Myocyte (in vitro differentiated cells): Measurements from ENCODE around the gene ZNF681. TPM values are rescaled to one million over a fixed set of nuclear protein-coding genes. Genes with fewer than 3 reads are reported as not detected.
A peak's percentile ranks its signal among the peaks of the same experiment; 100 is the strongest.
"Not testable (repeated sequence)": the region's sequence is repeated elsewhere in the genome, so short reads cannot be mapped to it uniquely, and the experiment has no call there.

Experiments used
- DNase-seq: peaks from one replicate; pipeline ENCODE4 v3.0.0-alpha.2; 2012; ENCODE audit warnings: low read depth
- polyA plus RNA-seq: library from polyadenylated mRNA; unstranded; fragments of >200 nt; gene quantifications from one replicate; pipeline ENCODE4 v1.2.1, GENCODE V29; 2012; ENCODE audit warnings: missing spikeins
- total RNA-seq: library from RNA; depleted of rRNA; stranded (reverse); fragments of >200 nt; gene quantifications from 2 replicates; pipeline ENCODE4 v1.2.3, GENCODE V29; 2014

The ZNF681 gene
- 1.1 and 1.2 TPM in 2 replicates for total RNA-seq
- polyA plus RNA-seq = 0.14 TPM

GRCh38 chr19:23758187-23759074 is at the start of gene ZNF681:
Gene ZNF681 (minus strand): TSS chr19:23758891. CDS start chr19:23758749, 142 bp downstream.
- DNase-seq = peak; percentile 93

GRCh38 chr19:23804676-23805075 is 46.0 kb upstream of the ZNF681 start:
- DNase-seq = no peak

- DNase-seq = peak; percentile 5
Observed at GRCh38 chr19:23802290-23802689, 43.6 kb upstream of the ZNF681 start.

- DNase-seq = no peak
Observed at GRCh38 chr19:23801803-23802202, 43.1 kb upstream of the ZNF681 start.

- DNase-seq = no peak
Observed at GRCh38 chr19:23800868-23801267, 42.2 kb upstream of the ZNF681 start.

GRCh38 chr19:23800271-23800670 is 41.6 kb upstream of the ZNF681 start:
- DNase-seq = no peak

- DNase-seq = peak; percentile 36
Observed at GRCh38 chr19:23799321-23799720, 40.6 kb upstream of the ZNF681 start.

GRCh38 chr19:23795462-23795861 is 36.8 kb upstream of the ZNF681 start:
- DNase-seq = no peak

GRCh38 chr19:23792784-23793183 is 34.1 kb upstream of the ZNF681 start:
- DNase-seq = no peak

- no peak for DNase-seq
Observed at GRCh38 chr19:23790641-23791488, 32.2 kb upstream of the ZNF681 start.

GRCh38 chr19:23789246-23789645 is 30.6 kb upstream of the ZNF681 start:
- DNase-seq = no peak

- no peak for DNase-seq
Observed at GRCh38 chr19:23788411-23788810, 29.7 kb upstream of the ZNF681 start.

- peak; percentile 6 for DNase-seq
Observed at GRCh38 chr19:23787106-23787505, 28.4 kb upstream of the ZNF681 start.

GRCh38 chr19:23785982-23786381 is 27.3 kb upstream of the ZNF681 start:
- DNase-seq = no peak

GRCh38 chr19:23784274-23784673 is 25.6 kb upstream of the ZNF681 start:
- DNase-seq = no peak

- no peak for DNase-seq
Observed at GRCh38 chr19:23783636-23784035, 24.9 kb upstream of the ZNF681 start.

- no peak for DNase-seq
Observed at GRCh38 chr19:23779645-23780044, 21.0 kb upstream of the ZNF681 start.

- DNase-seq = no peak
Observed at GRCh38 chr19:23778566-23778965, 19.9 kb upstream of the ZNF681 start.

- not testable (repeated sequence) for DNase-seq
Observed at GRCh38 chr19:23778036-23778435, 19.3 kb upstream of the ZNF681 start.

- no peak for DNase-seq
Observed at GRCh38 chr19:23777216-23777615, 18.5 kb upstream of the ZNF681 start.

- DNase-seq = no peak
Observed at GRCh38 chr19:23776507-23777205, 18.0 kb upstream of the ZNF681 start.
